Retina (tissue), 1 donor: ENCODE results near the gene STARD13.

Source experiments
- DNase-seq: peaks from one replicate; pipeline ENCODE4 v3.0.0-alpha.2; 2016

STARD13 gene

DNA sequence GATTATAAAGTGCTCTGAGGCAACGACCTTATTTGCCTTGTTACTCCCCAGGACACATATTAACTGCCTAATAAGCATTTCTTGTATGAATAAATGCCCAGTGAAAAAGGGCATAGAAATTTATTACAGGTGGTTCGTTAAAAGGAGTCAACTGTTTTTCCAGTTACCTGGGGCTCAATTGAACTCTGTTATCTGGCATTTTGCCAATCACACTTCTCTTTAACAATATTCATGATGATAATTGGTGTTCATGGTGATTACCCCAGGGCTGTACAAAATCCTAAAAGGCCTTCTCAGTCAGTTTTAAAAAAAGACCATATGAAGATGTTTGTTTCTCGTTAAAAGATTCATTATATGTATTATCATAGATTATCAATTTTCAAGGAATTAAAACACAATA is 212.2 kb downstream of the STARD13 start:
- no peak for DNase-seq

GRCh38 chr13:33072759-33073158 is 212.8 kb downstream of the STARD13 start:
- no peak for DNase-seq

DNA sequence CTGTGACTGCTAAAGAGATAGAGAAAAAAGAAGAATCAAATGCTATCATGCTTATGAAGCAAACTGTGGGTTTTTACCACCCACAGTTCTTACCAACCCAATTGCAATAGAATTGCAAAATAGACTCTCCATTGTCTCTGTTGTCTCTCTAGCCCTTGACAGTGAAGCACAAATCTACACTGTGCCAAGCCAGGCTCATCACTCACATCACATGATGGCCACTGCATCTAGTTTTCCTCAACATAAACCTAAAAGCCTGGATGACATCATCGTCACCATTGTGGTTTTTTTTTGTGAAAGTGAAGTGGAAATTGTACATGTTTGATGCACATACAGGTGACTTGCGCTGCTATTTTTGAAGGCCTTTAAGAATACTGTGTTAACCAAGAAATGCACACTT is 213.3 kb downstream of the STARD13 start:
- no peak for DNase-seq

DNA sequence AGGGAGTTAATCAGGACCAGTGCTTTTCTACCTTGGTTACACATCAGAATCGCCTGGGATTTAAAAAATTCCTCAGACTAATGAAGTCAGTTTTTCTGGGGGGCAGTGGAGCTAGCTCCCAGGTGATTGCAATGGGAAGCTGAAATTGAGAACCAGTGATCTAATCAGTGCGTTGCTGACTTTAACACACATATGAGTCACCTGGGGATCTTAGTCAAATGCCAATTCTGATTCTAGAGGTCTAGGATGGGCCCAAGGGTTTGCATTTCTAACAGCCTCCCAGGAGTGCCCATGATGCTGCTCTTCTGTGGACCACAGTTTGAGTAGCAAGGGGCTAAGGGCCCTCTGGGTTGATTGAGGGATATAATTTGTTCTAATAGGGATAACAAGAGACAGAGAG is 214.8 kb downstream of the STARD13 start:
- DNase-seq = no peak

- DNase-seq = no peak
These were observed 216.2 kb downstream of the STARD13 start for GRCh38 chr13:33069365-33069764.

DNA sequence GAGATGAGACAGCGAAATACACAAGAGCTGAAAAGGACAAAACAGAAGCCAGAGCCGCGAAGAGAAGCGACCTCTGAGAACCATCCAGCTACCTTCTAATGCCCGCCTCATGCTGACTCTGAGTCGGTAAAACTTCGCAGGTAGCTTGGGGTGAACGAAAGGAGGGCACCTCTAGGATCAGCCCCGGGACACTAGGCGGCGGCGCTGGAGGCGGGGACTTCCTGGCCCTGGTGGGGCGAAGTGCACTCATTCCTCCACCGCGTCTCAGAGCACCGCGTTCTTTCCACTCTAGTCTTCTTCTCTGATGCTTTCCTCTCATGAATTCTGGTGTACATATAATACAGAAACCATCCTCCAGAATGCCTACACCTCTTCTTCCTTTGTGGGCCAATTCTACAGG is 219.2 kb downstream of the STARD13 start:
- no peak for DNase-seq

DNA sequence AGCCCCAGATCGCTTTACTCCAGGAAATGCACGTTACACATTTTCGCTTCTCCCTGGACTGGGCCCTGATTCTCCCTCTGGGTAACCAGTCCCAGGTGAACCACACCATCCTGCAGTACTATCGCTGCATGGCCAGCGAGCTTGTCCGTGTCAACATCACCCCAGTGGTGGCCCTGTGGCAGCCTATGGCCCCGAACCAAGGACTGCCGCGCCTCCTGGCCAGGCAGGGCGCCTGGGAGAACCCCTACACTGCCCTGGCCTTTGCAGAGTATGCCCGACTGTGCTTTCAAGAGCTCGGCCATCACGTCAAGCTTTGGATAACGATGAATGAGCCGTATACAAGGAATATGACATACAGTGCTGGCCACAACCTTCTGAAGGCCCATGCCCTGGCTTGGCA is 224.7 kb downstream of the STARD13 start:
- no peak for DNase-seq

- no peak for DNase-seq
These were observed 226.7 kb downstream of the STARD13 start for GRCh38 chr13:33058776-33059327.

DNA sequence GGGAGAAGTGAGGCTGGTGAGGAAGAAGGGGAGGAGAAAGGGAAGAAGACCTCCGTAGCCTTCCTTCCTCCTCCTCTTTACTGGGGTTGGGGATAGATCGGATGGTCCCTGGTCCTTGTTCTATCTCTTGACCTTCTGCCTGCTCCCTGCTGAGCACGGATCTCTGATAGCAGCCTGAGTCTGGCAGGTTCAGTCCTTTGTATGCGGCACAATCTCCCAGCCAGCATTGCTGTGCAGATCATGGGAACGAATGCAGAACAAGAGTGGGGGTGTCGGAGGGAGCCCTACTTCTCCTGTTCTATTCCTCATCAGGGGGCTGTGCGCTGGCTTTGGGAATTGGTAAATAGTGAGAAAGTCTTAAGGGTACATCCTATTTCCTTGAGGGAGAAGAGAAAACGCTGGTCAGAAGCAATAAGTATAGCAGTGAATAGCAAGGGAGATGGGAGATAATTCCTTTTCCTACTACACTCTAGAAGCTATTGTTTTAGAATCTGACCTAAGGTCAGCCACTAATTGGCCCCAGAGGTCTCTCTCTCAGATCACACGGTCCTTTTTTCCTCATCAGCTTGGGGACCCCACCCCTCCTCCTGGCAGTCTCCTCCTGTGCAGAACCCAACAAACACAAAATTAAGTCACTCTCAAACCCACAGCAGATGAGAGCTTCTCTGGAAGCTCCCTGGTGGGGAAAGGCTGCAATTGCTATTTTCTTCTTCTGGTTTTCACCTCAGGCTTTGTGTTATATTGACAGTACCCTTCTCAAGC is 228.4 kb downstream of the STARD13 start:
- DNase-seq = peak; percentile 62

DNA sequence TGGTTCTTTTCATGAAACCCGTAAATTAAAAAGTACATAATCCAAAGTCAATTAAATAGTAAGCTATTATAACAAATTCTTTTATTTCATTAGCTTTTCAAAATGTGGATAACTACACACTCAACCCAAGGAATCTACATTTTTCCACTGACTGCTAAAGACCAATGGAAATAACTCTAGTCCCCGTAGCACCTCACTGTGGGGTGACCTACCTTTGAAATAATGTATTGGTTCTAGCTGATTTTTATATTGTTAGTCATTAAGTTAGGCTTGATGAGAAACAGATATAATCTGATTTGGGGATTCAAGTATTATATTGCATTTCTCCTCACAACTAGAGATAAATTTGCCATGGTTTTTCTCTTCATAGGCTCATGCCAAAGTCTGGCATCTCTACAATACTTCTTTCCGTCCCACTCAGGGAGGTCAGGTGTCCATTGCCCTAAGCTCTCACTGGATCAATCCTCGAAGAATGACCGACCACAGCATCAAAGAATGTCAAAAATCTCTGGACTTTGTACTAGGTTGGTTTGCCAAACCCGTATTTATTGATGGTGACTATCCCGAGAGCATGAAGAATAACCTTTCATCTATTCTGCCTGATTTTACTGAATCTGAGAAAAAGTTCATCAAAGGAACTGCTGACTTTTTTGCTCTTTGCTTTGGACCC is 232.0 kb downstream of the STARD13 start:
- no peak for DNase-seq
